ENCODE data around the gene CSRP3.

Gene CSRP3

DNA sequence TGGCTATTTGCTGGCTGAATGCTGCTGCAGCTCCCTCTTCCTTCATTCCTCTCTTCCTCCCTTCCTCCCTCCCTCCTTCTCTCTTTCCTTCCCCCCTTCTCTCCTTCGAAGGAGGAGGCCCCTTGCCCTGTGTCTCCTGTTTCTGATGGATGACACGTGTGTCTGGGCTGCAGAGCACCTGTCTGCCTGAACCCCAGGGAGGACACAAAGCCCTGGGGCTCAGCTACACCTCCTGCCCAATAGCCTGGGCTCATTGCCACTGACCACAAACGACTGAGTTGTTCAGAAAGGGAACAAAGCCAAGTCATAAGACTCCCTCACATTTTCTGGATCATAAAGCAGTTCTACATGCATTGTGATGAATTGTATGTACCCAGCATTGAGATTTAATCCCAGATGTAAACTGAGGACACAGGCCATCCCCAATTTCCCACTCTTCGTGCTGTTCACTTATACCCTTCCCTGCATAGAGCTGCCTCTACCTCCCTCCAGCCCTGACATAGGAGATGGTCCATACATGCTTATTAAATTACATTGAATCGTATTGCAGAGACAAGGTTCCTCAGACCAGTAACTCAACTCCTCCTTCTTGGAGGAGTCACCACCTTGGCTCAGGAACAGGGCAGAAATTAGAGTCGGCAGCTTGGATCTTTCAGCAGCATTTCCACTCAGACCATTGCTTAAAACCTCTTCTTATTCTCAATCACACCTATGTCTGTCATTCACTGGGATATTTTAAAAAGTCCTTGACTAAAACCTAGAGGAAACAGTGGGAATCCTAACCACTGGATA, 1.2 kb downstream of the CSRP3 start:
- H3K27ac ChIP-seq (ENCODE audit: extremely low read depth, low read depth, low read length), result no peak overlapping the region
- ChIA-PET POLR2A (no interaction called here), CTCF (interaction anchor here (0.5 to 1.2 kb wide), 3 partner anchors 10 to 357 kb away, joined by 3 read pairs; no protein-coding TSS in a partner anchor)

DNA sequence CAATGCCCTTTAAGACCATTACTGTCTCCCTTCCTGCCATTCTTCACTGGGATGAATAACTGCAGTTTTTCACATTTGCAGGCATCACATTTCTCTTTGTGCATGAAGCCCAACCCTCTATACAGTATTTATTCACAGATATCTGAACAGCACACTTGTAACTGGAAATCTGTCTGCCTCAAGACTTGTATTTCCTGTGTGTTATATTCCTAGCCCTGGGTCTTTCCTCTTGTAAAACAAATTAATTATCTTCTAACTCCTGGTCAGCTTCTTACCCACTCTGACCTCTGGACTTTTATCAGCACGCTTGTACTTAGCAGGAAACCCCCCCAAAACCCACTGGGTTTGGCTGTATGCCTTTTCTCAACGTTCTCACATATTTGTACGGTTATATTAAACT, 2.0 kb downstream of the CSRP3 start:
- ChIA-PET CTCF (interaction anchor here (0.5 to 0.8 kb wide), 2 partner anchors 11 to 358 kb away, joined by 3 read pairs; no protein-coding TSS in a partner anchor), POLR2A (interaction anchor here (0.5 kb wide), 1 partner anchor 59 kb away, joined by 4 read pairs; no protein-coding TSS in a partner anchor)
- no peak overlapping the region for H3K4me3 ChIP-seq (ENCODE audit: low read depth, low read length)
- no peaks in the 10 kb centered on the region for H3K4me1 ChIP-seq (ENCODE audit: control insufficient read depth, insufficient read depth, low read length)
- H3K27ac ChIP-seq (ENCODE audit: extremely low read depth, low read depth, low read length), result no peak overlapping the region
- no peaks in the 10 kb centered on the region for H3K36me3 ChIP-seq (ENCODE audit: control insufficient read depth in 2 of 2, insufficient read depth in 1 of 2, low read length in 2 of 2)
- no peaks in the 10 kb centered on the region for H3K9me3 ChIP-seq (ENCODE audit: control insufficient read depth, insufficient read depth, low read depth, low read length)
- TF ChIP-seq, protein P1, sequence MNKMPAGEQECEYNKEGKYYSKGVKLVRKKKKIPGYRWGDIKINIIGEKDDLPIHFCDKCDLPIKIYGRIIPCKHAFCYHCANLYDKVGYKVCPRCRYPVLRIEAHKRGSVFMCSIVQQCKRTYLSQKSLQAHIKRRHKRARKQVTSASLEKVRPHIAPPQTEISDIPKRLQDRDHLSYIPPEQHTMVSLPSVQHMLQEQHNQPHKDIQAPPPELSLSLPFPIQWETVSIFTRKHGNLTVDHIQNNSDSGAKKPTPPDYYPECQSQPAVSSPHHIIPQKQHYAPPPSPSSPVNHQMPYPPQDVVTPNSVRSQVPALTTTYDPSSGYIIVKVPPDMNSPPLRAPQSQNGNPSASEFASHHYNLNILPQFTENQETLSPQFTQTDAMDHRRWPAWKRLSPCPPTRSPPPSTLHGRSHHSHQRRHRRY (tag by site-specific recombination; IDR thresholded peaks at IDR 0.05), result no peak
- TF ChIP-seq GLIS1 (tag by site-specific recombination; IDR thresholded peaks at IDR 0.05) (no peak), TCF7L2 (IDR thresholded peaks at IDR 0.05; ENCODE audit: borderline replicate concordance, low read depth, low read length) (no peak), ZNF529 (tag by site-specific recombination; IDR thresholded peaks at IDR 0.05; ENCODE audit: insufficient replicate concordance) (no peak), OVOL3 (tag by site-specific recombination; IDR thresholded peaks at IDR 0.05) (no peak), KLF7 (tag by site-specific recombination; IDR thresholded peaks at IDR 0.05; ENCODE audit: borderline replicate concordance) (no peak), ZNF239 (tag by site-specific recombination; IDR thresholded peaks at IDR 0.05) (no peak)
- TF ChIP-seq, protein P2, sequence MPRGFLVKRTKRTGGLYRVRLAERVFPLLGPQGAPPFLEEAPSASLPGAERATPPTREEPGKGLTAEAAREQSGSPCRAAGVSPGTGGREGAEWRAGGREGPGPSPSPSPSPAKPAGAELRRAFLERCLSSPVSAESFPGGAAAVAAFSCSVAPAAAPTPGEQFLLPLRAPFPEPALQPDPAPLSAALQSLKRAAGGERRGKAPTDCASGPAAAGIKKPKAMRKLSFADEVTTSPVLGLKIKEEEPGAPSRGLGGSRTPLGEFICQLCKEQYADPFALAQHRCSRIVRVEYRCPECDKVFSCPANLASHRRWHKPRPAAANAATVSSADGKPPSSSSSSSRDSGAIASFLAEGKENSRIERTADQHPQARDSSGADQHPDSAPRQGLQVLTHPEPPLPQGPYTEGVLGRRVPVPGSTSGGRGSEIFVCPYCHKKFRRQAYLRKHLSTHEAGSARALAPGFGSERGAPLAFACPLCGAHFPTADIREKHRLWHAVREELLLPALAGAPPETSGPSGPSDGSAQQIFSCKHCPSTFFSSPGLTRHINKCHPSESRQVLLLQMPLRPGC (tag by site-specific recombination; IDR thresholded peaks at IDR 0.05), result no peak
- TF ChIP-seq, protein P3, sequence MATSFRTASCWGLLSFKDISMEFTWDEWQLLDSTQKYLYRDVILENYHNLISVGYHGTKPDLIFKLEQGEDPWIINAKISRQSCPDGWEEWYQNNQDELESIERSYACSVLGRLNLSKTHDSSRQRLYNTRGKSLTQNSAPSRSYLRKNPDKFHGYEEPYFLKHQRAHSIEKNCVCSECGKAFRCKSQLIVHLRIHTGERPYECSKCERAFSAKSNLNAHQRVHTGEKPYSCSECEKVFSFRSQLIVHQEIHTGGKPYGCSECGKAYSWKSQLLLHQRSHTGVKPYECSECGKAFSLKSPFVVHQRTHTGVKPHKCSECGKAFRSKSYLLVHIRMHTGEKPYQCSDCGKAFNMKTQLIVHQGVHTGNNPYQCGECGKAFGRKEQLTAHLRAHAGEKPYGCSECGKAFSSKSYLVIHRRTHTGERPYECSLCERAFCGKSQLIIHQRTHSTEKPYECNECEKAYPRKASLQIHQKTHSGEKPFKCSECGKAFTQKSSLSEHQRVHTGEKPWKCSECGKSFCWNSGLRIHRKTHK (tag by site-specific recombination; IDR thresholded peaks at IDR 0.05), result no peak

More for the DNA sequence above, 1.2 kb downstream of the CSRP3 start:
- no peak overlapping the region for H3K4me3 ChIP-seq (ENCODE audit: low read depth, low read length)
- TF ChIP-seq ZNF658 (tag by site-specific recombination; IDR thresholded peaks at IDR 0.05) (no peak), REPIN1 (tag by site-specific recombination; IDR thresholded peaks at IDR 0.05; ENCODE audit: low read depth) (no peak), GLIS2 (tag by site-specific recombination; IDR thresholded peaks at IDR 0.05) (no peak), ZNF404 (tag by site-specific recombination; IDR thresholded peaks at IDR 0.05) (no peak), ZNF239 (tag by site-specific recombination; IDR thresholded peaks at IDR 0.05) (no peak), ZNF366 (tag by site-specific recombination; conservative IDR thresholded peaks at IDR 0.05) (peak; percentile 72), ZNF785 (tag by site-specific recombination; IDR thresholded peaks at IDR 0.05) (no peak), WT1 (tag by site-specific recombination; IDR thresholded peaks at IDR 0.05) (peak; percentile 21; the same call in 1 of the 2 replicates), ZNF423 (tag by site-specific recombination; IDR thresholded peaks at IDR 0.05) (no peak), ZNF223 (tag by site-specific recombination; IDR thresholded peaks at IDR 0.05) (no peak), KLF10 (tag by site-specific recombination; IDR thresholded peaks at IDR 0.05) (no peak), SP3 (tag by site-specific recombination; IDR thresholded peaks at IDR 0.05) (no peak)
- TF ChIP-seq, protein P4, sequence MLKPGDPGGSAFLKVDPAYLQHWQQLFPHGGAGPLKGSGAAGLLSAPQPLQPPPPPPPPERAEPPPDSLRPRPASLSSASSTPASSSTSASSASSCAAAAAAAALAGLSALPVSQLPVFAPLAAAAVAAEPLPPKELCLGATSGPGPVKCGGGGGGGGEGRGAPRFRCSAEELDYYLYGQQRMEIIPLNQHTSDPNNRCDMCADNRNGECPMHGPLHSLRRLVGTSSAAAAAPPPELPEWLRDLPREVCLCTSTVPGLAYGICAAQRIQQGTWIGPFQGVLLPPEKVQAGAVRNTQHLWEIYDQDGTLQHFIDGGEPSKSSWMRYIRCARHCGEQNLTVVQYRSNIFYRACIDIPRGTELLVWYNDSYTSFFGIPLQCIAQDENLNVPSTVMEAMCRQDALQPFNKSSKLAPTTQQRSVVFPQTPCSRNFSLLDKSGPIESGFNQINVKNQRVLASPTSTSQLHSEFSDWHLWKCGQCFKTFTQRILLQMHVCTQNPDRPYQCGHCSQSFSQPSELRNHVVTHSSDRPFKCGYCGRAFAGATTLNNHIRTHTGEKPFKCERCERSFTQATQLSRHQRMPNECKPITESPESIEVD (tag by site-specific recombination; IDR thresholded peaks at IDR 0.05), result no peak
- TF ChIP-seq, protein P5, sequence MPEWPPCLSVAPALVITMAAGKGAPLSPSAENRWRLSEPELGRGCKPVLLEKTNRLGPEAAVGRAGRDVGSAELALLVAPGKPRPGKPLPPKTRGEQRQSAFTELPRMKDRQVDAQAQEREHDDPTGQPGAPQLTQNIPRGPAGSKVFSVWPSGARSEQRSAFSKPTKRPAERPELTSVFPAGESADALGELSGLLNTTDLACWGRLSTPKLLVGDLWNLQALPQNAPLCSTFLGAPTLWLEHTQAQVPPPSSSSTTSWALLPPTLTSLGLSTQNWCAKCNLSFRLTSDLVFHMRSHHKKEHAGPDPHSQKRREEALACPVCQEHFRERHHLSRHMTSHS (tag by site-specific recombination; IDR thresholded peaks at IDR 0.05), result no peak
- TF ChIP-seq, protein P6, sequence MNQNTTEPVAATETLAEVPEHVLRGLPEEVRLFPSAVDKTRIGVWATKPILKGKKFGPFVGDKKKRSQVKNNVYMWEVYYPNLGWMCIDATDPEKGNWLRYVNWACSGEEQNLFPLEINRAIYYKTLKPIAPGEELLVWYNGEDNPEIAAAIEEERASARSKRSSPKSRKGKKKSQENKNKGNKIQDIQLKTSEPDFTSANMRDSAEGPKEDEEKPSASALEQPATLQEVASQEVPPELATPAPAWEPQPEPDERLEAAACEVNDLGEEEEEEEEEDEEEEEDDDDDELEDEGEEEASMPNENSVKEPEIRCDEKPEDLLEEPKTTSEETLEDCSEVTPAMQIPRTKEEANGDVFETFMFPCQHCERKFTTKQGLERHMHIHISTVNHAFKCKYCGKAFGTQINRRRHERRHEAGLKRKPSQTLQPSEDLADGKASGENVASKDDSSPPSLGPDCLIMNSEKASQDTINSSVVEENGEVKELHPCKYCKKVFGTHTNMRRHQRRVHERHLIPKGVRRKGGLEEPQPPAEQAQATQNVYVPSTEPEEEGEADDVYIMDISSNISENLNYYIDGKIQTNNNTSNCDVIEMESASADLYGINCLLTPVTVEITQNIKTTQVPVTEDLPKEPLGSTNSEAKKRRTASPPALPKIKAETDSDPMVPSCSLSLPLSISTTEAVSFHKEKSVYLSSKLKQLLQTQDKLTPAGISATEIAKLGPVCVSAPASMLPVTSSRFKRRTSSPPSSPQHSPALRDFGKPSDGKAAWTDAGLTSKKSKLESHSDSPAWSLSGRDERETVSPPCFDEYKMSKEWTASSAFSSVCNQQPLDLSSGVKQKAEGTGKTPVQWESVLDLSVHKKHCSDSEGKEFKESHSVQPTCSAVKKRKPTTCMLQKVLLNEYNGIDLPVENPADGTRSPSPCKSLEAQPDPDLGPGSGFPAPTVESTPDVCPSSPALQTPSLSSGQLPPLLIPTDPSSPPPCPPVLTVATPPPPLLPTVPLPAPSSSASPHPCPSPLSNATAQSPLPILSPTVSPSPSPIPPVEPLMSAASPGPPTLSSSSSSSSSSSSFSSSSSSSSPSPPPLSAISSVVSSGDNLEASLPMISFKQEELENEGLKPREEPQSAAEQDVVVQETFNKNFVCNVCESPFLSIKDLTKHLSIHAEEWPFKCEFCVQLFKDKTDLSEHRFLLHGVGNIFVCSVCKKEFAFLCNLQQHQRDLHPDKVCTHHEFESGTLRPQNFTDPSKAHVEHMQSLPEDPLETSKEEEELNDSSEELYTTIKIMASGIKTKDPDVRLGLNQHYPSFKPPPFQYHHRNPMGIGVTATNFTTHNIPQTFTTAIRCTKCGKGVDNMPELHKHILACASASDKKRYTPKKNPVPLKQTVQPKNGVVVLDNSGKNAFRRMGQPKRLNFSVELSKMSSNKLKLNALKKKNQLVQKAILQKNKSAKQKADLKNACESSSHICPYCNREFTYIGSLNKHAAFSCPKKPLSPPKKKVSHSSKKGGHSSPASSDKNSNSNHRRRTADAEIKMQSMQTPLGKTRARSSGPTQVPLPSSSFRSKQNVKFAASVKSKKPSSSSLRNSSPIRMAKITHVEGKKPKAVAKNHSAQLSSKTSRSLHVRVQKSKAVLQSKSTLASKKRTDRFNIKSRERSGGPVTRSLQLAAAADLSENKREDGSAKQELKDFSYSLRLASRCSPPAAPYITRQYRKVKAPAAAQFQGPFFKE (tag by site-specific recombination; IDR thresholded peaks at IDR 0.05; ENCODE audit: borderline replicate concordance), result no peak
- no peaks in the 10 kb centered on the region for H3K9me3 ChIP-seq (ENCODE audit: control insufficient read depth, insufficient read depth, low read depth, low read length)
- no peaks in the 10 kb centered on the region for H3K36me3 ChIP-seq (ENCODE audit: control insufficient read depth in 2 of 2, insufficient read depth in 1 of 2, low read length in 2 of 2)
- H3K4me1 ChIP-seq (ENCODE audit: control insufficient read depth, insufficient read depth, low read length), result no peaks in the 10 kb centered on the region

All from HEK293 (cell line).